Fibroblast of skin of scalp (primary cell): Measurements from ENCODE around the gene COL15A1.
A peak's percentile ranks its signal among the peaks of the same experiment; 100 is the strongest.

ENCODE experiments used
- DNase-seq: peaks from one replicate; pipeline ENCODE4 v3.0.0-alpha.2; 2013

The COL15A1 gene

GRCh38 chr9:98973576-98973975, 29.9 kb downstream of the COL15A1 start:
- DNase-seq, result no peak

GRCh38 chr9:98974106-98974505, 30.4 kb downstream of the COL15A1 start:
- DNase-seq, result no peak

- no peak for DNase-seq
These were observed 30.8 kb downstream of the COL15A1 start for GRCh38 chr9:98974554-98974953.

- peak; percentile 62 for DNase-seq
These were observed 31.4 kb downstream of the COL15A1 start for GRCh38 chr9:98974994-98975712.

DNA sequence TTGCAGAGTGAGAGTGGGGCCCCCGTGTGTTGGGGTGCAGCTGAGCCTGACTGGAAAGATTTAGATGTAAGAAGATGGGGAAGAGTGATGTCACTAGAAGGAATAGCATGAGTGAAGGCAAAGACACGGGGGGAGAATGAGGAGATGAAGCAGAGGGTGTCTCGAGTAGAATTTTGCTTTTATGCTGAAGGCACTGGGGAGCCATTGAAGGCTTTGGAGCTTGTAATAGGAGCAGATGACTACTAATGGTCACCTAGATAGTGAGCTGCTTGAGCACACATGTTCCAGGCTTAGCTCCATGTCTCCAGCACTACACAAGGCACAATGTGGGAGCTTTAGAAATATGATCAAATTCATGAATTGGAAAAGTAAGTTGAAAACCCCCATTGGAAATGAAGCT, 32.1 kb downstream of the COL15A1 start:
- no peak for DNase-seq

- no peak for DNase-seq
These were observed 33.6 kb downstream of the COL15A1 start for GRCh38 chr9:98977246-98977714.

DNA sequence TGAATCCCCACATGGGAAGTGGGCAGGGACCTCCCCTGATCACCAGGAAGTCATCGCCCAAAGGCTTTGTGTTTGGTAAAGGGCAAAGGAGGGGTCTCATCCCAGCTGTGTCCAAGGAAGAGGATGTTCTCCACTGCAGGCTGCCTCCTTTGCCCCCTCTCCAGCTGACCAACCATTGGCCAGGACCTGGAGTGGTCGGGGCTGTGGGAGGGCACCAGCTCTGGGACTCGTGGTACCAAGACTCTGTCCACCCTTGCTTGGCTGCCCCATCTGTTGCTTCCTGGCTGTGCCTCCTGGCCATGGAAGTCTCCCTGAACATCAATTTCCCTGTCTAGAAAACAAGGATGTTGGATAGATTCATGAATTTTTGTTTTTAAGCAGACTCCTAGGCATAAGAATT, 34.1 kb downstream of the COL15A1 start:
- DNase-seq, result no peak

- DNase-seq, result no peak
These were observed 34.5 kb downstream of the COL15A1 start for GRCh38 chr9:98978231-98978681.

- DNase-seq, result no peak
These were observed 36.6 kb downstream of the COL15A1 start for GRCh38 chr9:98980291-98980690.

DNA sequence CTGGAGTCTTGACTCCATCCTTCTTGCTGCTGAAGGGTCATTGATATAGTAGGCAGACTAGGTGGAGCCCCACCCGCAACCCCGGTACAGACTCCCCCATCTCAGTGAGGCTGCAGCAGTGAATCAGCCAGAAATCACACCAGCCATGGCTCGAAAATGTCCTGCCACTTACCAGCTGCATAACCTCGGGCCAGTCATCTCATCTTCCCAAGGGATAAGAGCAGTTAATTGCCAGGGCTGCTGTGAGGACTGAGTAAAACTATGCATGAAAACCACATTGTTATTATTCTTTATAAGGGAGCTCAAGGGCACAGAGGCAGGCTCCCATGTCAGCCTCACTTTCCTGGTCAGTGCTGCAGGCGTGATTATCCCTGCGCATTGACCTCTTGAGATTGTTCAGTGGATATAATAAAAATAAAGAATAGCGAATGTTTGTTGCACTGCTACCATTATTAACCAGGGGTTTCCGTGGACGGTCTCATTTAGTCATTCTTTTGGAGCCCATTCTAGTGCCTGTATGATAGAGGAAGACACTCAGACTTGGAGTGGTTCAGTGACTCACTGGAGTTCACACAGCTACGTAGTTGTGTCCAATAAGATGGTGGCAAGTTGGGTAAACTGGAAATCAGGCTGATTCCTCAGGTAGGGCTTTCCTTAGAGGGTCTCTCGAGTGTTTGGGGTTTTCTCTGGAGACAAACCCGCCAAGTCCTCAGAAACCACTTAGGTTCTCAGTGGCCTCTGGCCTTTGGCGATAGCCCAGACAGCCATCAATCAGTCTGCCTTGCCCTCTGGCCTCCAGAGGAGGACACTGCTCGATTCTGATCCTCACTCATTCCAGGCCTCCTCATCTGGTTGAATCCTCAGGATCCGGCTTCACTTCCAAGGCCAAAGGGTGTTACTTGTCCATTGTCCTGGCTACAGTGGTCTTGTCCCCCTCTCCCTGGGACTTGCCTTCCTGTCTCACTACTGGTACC, 39.9 kb downstream of the COL15A1 start:
- peak; percentile 92 for DNase-seq

GRCh38 chr9:98985596-98985995, 41.9 kb downstream of the COL15A1 start:
- no peak for DNase-seq

DNA sequence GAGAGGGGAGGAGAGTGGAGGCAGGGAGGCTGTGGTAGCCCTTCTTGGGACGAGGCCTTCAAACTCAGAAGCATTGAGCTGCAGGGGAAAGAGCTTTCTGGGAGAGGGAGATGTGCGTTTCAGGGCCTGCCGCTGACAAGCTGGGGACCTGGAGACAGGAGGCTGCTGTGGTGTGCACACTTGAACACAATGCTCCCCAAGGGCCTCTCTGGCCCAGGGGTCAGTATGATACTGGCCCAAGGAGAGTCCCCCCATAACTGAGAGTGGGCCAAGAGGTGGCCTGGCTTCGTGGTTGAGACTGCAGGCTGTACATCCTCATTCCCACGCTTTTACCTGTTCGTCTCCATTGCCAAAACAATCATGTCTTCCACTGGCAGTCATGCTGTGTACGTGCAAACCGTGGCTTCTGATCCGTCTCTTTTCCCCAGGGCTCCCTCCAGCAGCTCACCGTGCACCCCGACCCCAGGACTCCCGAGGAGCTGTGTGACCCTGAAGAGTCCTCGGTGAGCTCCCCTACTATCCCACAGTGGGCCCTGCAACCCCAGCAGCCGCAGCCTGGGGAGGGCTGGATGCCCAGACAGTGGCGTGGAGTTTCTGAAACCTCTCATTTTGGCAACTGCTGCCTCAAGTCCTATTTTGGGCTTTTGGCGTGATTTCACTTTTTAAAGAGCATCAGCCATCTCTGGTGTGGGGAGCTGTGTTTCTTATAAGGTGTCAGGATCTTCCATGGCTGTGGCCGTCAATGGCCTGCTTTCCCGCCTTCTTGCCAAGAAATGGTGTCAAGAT, 43.4 kb downstream of the COL15A1 start:
- DNase-seq, result no peak

GRCh38 chr9:98989036-98990000, 45.6 kb downstream of the COL15A1 start:
- DNase-seq, result peak; percentile 100

DNA sequence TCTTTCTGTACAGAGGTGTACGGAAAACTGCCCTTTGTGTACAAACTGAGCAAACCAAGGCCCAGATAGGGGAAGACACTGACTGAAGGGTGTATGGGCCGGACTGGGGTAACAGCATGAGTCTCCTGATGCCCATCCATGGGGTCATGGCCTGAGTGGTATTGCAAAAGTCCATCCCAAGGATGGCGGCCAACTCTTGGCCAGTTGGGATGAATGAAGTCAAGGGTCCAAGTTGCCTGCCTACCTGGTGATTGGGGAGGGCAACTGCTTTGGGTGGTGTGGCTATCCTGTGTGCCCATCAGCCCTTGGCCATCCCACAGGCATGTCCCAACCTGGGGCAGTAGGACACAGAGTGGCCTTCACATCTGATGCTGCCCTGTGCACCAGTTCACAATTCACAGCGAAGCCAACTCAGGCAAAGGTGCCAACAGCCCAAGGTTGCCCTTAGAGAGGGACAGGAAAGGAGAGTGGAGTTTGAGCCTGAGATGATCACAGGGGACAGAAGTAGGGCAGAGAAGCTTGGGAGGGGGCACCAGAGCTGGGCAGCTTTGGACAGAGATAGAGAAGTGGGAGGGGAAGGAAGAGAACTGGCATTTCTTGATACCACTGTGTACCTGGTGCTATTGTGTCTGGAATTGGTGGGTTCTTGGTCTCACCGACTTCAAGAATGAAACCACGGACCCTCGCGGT, 46.6 kb downstream of the COL15A1 start:
- no peak for DNase-seq

- DNase-seq, result no peak
These were observed 48.6 kb downstream of the COL15A1 start for GRCh38 chr9:98992107-98992884.

DNA sequence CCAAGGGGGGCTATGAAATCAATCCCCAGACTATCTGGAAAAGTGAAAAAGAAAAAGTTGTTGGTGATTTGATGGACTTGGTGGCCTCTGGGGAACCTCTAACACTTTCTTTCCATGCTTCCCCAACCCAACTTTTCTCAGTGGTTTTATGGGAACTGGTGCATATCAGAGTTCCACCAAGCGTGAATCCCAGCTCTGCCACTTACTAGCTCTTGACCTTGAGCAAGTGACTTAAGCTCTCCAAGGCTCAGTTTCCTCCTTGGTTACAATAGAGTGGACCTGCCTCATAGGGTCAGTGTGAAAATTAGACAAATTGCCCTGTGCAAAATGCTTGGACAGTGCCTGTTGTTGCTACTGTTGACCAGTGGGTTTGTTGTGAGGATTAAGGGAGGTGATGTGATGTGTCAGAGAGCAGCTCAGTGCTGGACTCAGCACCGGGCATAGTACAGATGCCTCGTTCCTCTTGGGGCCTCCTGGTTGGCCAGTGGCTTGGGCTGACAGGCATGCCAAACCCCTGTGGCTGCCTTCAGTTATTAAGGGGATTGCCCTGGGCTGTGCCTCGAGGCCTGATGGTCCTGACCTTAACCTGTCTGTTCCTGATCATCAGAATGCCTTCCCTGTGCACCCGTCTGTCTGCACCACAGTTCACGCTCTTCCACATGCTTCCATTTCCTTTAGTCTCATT, 49.3 kb downstream of the COL15A1 start:
- DNase-seq, result no peak

- peak; percentile 29 for DNase-seq
These were observed 49.9 kb downstream of the COL15A1 start for GRCh38 chr9:98993570-98993945.

- DNase-seq, result no peak
These were observed 50.7 kb downstream of the COL15A1 start for GRCh38 chr9:98994172-98995058.
